GM18508 (cell line): ENCODE measurements around the gene DDX46.

ENCODE experiments used
- ATAC-seq: cut with Tn5 transposase; IDR thresholded peaks from one replicate; pipeline ENCODE4 v1.9.1; 2021; ENCODE audit warnings: moderate number of reproducible peaks; ENCODE audit not compliant: insufficient read depth, unreplicated experiment

Gene DDX46

DNA sequence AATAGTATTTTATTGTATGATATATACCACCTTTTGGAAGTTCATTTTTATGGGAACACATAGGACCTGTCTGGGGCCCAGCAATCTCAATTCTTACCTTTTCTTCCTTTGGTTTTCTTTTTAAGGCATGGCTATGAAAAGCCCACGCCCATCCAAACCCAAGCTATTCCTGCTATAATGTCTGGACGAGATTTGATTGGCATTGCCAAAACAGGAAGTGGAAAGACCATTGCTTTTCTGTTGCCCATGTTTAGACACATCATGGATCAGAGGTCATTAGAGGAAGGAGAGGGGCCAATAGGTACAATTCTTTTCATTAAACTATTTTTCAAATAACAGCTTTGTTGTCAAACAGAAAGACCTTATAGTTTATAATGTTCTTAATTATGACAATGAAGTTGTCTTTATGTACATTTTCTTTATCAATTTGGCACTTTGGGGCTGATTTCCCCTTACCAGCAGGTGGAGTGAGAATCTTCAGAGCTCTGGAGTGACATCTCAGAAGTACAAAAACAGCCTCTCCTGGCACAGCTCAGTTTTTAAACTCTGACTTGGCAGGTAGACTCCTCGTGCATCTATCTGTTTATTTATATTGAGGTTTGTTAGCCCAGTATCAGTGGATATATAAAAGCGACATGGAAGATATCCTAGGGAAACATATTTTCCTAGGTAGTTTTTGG lies 25.8 kb downstream of the DDX46 start:
- ATAC-seq, result no peak

DNA sequence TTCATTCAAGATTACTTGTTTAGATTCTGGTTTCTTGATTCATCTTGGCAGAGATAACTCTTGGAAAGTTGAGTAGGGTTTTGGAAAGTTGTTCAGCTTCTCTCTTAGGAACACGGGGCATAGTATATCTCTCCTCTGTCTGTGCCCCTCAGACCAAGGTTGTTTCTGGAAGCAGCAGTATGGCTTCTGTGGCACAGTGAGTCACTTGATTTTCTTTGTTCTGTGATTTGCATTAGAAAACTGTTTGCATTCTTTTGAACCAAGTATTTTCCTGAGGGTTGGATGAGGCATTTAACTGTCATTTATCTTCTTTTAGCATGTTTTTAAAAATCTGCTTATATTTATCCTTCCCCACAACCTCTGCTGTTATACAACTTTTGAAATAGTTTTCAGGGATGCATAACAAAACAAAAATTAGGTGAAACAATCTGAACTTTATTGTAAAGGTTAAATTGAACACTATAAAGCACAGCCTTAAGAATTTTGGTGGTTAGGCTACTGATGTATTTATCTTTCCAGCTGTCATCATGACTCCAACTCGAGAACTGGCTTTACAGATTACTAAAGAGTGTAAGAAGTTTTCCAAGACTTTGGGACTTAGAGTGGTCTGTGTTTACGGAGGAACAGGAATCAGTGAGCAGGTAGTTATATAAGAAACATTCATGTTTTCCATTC lies 26.5 kb downstream of the DDX46 start:
- no peak for ATAC-seq

DNA sequence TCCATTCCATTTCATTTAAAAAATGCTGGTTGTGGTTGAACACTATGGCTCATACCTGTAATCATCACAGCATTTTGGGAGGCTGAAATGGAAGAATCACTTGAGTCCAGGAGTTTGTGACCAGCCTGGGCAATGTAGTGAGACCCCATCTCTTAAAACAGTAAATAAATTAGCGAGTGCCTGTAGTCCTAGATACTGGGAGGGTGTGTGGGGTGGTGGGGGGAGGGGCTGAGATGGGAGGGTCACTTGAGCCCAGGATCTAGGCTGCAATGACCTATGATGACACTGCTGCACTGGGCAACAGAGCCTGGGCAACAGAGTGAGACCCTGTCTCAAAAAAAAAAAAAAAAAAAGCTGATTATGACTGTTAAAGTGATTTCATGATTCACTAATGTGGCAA lies 29.1 kb downstream of the DDX46 start:
- ATAC-seq, result no peak

DNA sequence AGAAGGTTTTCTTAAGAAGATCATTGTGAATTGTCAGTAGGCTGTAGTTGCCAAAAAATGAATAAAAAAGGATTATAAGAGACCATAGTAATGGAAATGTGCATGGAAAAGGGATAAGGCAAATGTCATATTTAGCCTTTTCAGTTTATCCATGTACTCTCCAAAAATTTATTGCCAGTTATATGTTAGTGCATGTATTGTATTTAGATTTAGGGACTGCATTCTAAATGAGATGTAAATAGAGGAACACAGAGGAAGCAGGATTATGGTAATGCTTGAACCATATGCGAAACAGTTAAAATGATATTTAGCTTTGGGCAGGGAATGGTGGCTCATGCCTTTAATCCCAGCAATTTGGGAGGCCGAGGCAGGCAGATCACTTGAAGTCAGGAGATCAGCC lies 33.0 kb downstream of the DDX46 start:
- ATAC-seq, result no peak

DNA sequence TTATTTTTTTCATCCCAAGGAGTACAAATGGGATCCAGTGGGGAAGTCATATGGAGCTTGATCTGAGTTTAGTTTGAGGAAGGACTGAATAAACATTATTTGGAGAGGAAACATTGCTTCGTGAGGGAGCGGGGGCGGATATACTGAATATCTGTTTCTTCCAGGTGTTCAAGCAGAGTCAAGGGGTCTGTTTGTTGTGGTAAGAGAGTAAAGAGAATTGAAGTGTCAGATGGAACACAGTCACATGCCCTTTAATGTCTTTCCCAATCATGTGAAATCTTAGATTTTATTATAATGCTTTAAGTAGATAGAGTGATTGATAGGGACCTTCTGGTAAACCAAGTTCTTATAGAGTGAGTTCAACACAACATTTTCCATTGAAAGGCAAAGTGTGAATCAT lies 33.7 kb downstream of the DDX46 start:
- no peak for ATAC-seq

DNA sequence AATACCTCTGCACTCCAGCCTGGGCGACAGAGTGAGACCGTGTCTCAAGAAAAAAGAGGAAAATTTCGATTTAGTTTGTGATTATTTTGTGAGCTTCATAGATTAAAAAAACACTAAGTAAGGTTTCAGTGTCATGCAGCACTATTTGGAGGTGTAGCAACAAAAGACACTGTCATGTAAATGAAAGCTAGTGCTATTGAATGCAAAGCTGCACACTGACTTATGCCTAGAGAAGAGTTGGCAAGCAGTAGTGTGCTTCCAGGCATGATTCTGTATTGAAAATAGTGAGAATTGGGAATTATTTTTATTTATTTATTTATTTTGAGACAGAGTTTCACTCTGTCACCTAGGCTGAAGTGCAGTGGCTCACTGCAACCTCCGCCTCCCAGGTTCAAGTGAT lies 34.5 kb downstream of the DDX46 start:
- no peak for ATAC-seq

DNA sequence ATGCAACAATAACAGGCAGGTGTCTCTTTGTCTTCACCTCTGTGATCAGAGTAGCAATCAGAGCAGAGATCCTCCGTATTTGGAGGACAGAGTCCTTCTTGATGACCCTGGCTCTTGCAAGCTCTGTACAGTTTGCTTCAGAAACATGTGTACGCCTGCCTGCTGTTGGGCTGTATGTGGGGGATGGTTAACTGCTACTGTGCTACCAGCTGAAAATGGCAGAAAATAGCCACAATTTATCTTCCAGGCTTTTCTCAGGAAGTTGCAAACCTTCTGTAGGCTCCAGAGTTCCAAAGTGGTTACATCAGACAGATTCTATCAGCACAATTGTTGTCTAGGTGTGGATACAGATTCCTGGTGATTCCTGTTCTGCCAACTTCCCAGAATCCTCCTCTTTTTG lies 35.5 kb downstream of the DDX46 start:
- ATAC-seq, result no peak

DNA sequence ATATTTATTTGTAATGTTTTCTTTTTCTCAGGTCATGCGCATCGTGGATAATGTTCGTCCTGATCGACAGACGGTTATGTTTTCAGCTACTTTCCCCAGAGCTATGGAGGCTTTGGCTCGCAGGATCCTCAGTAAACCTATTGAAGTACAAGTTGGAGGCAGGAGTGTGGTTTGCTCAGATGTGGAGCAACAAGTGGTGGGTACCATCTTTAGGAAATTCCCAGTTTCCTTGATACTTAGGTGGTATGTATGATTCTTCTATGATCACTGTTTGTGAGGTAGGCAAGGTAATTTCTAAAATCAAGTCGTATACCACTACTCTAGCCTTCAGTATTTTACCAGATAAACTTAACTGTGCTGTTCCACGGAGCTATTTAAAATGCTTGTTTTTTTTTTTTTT lies 36.2 kb downstream of the DDX46 start:
- no peak for ATAC-seq

DNA sequence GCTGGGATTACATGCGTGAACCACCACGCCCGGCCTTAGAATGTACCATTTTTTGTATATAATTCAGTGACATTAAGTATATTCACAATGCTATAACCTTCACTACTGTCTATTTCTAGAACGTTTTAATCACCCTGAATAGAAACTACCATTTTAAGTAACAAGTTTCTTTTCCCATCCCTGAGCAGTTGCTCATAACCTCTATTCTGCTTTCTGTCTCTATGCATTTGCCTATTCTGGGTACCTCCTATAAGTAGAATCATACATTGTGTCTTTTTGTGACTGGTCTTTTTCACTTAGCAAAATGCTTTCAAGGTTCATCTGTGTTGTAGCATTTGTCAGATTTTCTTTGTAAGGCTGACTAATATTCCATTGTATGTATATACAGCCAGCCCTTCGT lies 39.9 kb downstream of the DDX46 start:
- no peak for ATAC-seq

DNA sequence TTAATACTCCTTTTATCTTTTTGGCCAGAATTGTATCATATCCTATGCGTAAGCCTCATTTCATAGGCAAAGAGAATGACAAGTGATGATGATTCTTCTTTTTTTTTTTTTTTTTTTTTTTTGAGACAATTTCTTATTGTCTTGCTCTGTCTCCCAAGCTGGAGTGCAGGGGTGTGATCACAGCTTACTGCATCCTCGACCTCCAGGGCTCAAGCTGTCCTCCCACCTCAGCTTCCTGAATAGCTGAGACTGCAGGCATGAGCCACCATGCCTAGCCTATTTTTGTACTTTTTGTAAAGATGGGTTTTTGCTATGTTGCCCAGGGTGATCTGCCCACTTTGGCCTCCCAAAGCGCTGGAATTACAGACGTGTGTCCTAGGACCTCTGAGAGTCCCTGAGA lies 45.2 kb downstream of the DDX46 start:
- ATAC-seq, result no peak

DNA sequence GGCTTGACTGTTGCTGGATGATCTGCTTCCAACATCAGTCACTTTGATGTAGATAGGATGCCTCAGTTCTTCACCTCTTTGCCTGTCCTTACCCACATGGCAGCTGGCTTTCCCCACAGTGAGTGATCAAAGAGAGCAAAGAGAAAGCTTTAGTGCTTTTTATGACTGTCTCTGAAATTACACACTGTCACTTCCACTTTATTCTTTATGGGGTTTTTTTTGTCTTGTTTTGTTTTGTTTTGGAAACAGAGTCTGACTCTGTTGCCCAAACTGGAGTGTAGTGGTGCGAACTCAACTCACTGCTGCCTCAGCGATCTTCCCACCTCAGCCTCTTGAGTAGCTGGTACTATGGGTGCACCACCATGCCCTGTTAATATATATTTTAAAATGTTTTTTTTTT lies 54.8 kb downstream of the DDX46 start:
- no peak for ATAC-seq

DNA sequence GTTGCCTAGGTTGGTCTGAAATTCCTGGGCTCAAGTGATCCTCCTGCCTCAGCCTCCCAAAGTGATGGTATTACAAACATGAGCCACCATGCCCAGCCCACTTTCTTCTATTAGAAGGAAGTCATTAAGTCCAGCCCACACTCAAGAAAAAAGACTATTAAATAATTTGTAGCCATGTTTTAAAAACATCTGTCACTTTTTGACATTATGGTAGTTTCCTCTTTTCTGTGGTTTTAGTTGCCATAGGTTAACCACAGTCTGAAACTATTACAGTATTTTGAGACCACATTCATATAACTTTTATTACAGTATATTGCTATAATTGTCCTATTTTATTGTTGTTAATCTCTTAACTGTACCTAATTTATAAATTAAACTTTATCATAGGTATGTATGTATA lies 55.2 kb downstream of the DDX46 start:
- no peak for ATAC-seq

DNA sequence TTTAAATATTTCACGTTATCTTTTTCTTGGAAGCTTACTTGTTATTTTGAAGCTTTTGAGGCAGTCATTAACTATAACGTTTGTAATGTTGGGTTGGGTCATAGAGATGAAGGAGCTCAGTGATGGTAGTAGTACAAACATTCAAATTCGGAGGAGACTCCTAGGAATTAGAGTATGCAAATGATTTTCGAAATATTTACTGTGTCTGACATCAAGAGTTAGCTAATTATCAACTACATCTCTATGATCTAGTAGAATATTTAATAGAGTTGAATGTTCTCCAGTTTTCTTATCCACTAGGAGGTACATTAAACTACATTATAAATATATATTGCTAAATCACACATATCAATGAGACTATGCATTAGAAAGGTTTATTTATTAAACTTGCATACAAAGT lies 58.4 kb downstream of the DDX46 start:
- no peak for ATAC-seq

DNA sequence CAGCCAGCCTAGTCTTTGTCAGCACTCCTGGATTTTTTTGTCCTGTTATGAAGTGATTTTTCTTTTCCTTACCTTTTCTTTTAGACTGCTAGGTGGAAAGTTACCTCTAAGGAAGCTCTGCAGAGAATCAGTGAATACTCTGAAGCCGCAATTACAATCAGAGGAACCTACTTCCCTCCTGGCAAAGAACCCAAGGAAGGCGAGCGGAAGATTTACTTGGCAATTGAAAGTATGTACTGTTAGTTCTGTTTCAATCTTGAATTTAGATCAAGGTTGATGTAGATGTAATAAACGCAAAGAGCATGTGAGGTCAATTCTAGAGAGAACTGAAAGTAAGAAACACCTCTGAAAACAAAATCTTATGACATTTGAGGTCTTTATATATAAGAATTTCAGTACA lies 60.2 kb downstream of the DDX46 start:
- ATAC-seq, result no peak

DNA sequence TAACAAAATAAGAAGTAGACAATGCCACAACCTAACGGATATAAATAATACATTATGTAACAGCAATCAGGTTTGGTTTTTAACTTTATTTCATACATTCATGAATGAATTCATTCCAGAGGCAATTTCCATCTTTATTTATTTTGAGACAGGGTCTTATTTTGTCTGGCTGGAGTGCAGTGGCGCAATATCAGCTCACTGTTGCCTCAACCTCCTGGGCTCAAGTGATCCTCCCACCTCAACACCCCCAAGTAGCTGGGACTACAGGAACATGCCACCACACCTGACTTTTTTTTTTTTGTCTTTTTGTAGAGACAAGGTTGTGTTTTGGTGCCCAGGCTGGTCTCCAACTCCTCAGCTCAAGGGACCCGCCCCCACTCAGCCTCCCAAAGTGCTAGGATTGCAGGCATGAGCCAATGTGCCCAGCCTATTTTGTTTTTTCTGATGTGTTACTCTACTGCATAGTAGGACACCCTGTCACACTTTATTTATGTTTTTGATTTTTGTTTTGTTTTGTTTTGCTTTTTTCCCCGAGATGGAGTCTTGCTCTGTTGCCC lies 60.9 kb downstream of the DDX46 start:
- no peak for ATAC-seq

DNA sequence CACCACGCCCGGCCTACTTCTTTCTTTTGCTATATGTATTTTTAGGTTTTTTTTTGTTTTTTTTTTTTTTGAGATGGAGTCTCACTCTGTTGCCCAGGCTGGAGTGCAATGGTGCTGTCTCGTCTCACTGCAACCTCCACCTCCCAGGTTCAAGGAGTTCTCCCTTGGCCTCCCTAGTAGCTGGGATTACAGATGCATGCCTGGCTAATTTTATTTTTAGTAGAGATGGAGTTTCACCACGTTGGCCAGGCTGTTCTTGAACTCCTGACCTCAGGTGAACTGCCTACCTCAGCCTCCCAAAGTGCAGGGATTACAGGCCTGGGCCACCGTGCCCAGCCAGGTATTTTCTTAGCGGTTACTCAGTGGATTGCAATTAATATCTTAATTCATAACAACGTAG lies 63.3 kb downstream of the DDX46 start:
- no peak for ATAC-seq

DNA sequence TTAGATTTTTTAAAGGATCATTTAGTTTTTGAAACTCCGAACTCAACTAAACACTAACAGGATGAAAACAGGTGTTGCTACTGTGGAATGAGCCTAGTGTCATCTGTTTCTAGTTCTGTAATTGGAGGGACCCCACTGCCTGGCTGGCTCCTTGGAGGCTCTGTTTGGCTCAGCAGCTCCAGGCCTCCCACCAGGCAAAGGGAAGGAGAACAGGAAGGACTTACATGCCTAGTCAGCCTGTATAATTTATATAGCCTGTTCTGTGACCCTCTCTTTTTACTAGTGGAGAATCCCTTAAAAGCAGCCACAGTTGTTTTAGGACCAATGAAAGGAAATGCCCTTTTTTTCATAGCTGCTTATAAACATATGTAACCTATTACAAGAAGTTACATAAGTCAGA lies 66.1 kb downstream of the DDX46 start:
- no peak for ATAC-seq

DNA sequence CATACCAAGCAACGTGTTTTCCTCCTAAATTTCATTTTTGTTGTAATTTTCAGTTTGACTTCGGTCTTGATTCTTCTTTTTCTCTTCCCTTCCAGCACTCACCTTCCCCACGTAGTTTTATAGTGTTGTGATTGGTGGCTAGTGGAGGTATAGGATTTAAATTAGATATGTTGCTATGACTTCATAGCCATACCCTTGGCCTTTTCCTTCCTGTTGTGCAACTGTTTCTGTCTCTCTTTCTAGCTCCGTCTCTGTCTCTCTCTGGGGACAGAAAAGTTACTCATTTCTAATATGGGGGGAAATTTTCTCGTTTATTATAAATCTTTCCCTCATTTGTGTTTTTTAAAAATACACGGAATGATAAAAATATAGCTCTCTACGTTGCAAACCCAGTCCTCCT lies 66.6 kb downstream of the DDX46 start:
- no peak for ATAC-seq

DNA sequence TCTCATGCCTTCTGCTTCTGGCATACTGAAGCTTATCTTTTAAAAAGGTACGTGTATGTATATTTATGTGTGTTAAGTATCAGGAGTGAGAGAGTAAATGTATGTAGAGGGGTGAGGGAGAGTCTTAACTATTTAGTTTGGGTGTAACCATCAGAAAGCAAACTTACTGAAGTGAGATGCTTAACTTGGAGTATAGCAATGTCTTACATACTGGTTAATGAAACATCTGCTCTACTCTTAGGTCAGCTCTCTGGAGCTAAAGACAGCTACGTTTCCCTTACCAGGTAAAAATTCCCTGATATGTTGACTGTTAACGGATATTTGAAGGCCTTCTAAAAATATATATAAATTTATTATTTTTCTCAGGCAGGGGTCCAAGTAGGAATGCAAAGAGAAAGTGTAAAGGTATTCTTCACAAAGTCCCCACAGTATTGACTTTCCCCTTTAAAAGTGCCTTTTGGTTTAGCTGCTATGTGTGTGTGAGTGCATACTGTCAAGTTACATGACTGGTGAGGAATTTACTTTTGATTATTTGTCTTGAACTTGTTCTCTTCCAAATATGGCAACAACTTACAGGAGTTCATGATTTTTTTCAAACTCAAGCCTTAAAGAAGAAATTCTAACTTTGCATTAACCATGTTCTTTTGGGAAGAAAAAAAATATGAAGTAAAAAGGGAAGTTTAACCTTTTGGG lies 74.9 kb downstream of the DDX46 start:
- no peak for ATAC-seq

DNA sequence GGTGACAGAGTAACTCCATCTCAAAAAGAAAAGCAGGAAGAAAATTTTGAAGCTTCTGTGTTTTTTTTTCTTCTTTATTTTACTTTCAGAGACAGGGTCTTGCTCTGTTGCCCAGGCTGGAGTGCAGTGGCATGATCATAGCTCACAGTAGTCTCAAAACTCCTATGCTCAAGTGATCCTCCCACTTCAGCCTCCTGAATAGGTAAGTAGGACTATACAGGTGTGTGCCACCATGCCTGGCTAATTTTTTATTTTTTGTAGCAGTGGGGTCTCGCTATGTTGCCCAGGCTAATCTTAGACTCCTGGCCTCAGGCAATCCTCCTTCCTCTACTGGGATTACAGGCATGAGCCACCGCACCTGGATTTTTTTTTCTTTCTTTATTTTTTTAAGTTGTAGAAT lies 77.0 kb downstream of the DDX46 start:
- ATAC-seq, result no peak

DNA sequence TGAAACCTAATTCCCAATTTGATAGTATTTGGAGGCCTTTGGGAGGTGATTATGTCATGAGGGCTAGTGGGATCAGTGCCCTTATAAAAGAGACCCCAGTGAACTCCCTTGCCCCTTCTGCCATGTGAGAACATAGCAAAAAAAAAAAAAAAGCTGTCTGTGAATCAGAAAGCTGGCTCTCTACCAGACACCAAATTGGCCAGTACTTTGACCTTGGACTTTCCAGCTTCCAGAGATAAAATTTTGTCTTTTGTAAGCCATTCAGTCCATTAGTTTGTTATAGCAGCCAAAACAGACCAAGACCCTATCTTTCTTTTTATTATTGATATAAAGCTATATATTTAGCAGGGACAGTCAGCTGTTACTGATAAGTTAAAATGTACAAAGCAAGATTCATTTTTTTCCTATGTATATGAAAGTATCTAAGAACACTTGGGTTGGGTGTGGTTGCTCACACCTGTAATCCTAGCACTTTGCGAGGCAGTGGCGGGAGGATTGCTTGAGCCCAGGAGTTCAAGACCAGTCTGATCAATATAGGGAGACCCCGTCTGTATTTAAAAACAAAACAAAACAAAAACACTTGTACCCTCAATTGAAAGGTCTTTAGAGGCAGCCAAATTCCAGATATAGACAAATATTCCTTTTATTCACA lies 79.1 kb downstream of the DDX46 start:
- no peak for ATAC-seq
